ENCODE data around the gene GPAT2. TPM values are rescaled to one million over a fixed set of nuclear protein-coding genes. Genes with fewer than 3 reads are reported as not detected.

GPAT2 gene
- total RNA-seq, result 2.3 and 3.2 TPM in 2 replicates

GRCh38 chr2:96034792-96035191, at the start of gene GPAT2:
TSS of gene GPAT2 (minus strand) at chr2:96034916. CDS start at chr2:96032359, 2,557 bp downstream.

GRCh38 chr2:95991351-95992094, 43.2 kb downstream of the GPAT2 start, which contains the start of gene ANKRD36C:
TSS of gene ANKRD36C (minus strand) at chr2:95991824. CDS start at chr2:95991708, 116 bp downstream.

Other genes starting within 250 kb of the GPAT2 start
- 22.4 and 36.9 TPM in 2 replicates for gene ANKRD36C, start 43.1 kb downstream of the GPAT2 start, total RNA-seq
- 4.4 and 4.8 TPM in 2 replicates for gene ADRA2B, start 81.7 kb upstream of the GPAT2 start, total RNA-seq
- not detected in 2 replicates for gene ASTL, start 103.6 kb upstream of the GPAT2 start, total RNA-seq
- gene DUSP2, start 110.5 kb upstream of the GPAT2 start, total RNA-seq, result 3.4 and 3.7 TPM in 2 replicates
- gene STARD7, start 173.9 kb upstream of the GPAT2 start, total RNA-seq, result 58.6 and 60.6 TPM in 2 replicates
- gene TMEM127, start 231.1 kb upstream of the GPAT2 start, total RNA-seq, result 29.6 and 33.6 TPM in 2 replicates
- 53.9 and 76.0 TPM in 2 replicates for gene CIAO1, start 231.3 kb upstream of the GPAT2 start, total RNA-seq

All from cardiac ventricle fibroblast (primary cell).